ENCODE data around the gene PLXNA4. TPM values are rescaled to one million over a fixed set of nuclear protein-coding genes. Genes with fewer than 3 reads are reported as not detected.

PLXNA4 gene
- total RNA-seq, 1 experiment from 2014 or later = not detected

DNA sequence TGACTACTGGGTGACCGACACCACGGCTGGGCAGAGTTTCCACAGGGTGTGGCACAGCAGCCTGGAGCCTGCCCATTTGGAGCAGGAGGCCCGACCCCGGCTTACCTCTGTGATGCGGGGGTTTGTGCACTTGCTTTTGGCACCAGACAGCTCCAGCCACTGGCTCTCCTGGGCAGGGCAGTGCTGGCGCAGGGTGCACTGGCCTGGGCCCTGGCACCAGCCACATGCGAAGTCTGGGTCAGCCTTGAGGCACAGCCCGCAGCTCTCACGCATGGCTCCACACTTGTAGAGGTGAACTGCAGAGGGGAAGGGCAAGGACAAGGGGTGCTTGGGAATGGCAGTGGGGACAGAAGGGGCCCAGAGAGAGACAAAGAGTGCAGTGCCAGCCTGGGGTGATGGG, 373.7 kb downstream of the PLXNA4 start (continued):
- TF ChIP-seq, protein P1, sequence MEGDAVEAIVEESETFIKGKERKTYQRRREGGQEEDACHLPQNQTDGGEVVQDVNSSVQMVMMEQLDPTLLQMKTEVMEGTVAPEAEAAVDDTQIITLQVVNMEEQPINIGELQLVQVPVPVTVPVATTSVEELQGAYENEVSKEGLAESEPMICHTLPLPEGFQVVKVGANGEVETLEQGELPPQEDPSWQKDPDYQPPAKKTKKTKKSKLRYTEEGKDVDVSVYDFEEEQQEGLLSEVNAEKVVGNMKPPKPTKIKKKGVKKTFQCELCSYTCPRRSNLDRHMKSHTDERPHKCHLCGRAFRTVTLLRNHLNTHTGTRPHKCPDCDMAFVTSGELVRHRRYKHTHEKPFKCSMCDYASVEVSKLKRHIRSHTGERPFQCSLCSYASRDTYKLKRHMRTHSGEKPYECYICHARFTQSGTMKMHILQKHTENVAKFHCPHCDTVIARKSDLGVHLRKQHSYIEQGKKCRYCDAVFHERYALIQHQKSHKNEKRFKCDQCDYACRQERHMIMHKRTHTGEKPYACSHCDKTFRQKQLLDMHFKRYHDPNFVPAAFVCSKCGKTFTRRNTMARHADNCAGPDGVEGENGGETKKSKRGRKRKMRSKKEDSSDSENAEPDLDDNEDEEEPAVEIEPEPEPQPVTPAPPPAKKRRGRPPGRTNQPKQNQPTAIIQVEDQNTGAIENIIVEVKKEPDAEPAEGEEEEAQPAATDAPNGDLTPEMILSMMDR (IDR thresholded peaks at IDR 0.05 in 2 of 3, conservative IDR thresholded peaks at IDR 0.05 in 1 of 3; ENCODE audit: borderline replicate concordance in 1 of 3, insufficient read depth in 1 of 3, low read depth in 2 of 3, low read length in 2 of 3) = no peak
- TF ChIP-seq SRF (IDR thresholded peaks at IDR 0.05; ENCODE audit: low read depth) (no peak), YY1 (IDR thresholded peaks at IDR 0.05; ENCODE audit: extremely low read depth, insufficient replicate concordance, low read depth, low read length) (no peak)

DNA sequence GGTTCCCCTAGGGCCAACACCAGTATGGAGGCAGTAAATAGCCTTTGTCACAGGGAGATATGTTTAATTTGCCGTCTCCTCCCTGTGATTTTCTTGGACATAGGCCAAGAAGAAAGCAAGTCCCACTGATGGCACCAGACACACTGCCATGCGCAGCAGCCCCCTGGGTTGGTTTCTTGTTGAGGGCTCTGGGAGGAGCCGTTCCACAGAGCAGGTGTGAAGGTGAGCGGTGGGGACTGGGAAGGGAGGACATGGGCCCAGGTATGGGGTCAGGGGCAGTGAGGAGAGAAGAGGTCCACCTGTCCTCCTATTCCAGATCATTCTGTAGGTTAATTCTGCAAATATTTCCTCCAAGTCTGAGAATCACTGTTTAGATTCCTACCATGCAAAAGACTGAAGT, 376.1 kb downstream of the PLXNA4 start:
- no peaks in the 10 kb centered on the region for H3K9me3 ChIP-seq (ENCODE audit: control insufficient read depth in 1 of 2, insufficient read depth in 1 of 2, low read depth in 1 of 2, low read length in 2 of 2)
- ChIA-PET POLR2A (no interaction called here), RAD21 (ENCODE audit: low non-redundant PET in 1 of 2, low total read pairs in 2 of 2, uncharacterized antibody in 2 of 2, unreplicated experiment in 2 of 2) (no interaction called here), CTCF (no interaction called here)
- no peaks in the 10 kb centered on the region for H3K79me2 ChIP-seq (ENCODE audit: insufficient read depth, low read length)
- intact Hi-C loops (cut with micrococcal nuclease) = no loop called here
- no peak overlapping the region for H2AFZ ChIP-seq (ENCODE audit: low read depth, low read length, poor library complexity, severe bottlenecking)
- BruUV-seq (replicated peaks) = no TSS peak
- no peak overlapping the region for H3K4me2 ChIP-seq (ENCODE audit: low read length)
- ATAC-seq = no peak
- no peak overlapping the region for H3K9ac ChIP-seq (ENCODE audit: low read length)
- no peaks in the 10 kb centered on the region for H3K36me3 ChIP-seq (ENCODE audit: control insufficient read depth in 1 of 2, insufficient read depth in 2 of 2, low read length in 2 of 2)
- no peaks in the 10 kb centered on the region for H4K20me1 ChIP-seq (ENCODE audit: insufficient read depth)
- peaks cover 10% of the 10 kb centered on the region for H3K27me3 ChIP-seq (ENCODE audit: insufficient read depth, low read length)
- H3K27ac ChIP-seq (ENCODE audit: low read depth, low read length) = no peak overlapping the region
- no peaks in the 10 kb centered on the region for H3K9me2 ChIP-seq (ENCODE audit: insufficient read depth)
- no peak for DNase-seq (ENCODE audit: low read depth, low spot score)
- H3K4me1 ChIP-seq (ENCODE audit: control insufficient read depth in 1 of 2, insufficient read depth in 2 of 2, low read length in 2 of 2) = no peaks in the 10 kb centered on the region
- H3K4me3 ChIP-seq (replicated peaks in 1 of 2; ENCODE audit: low read depth in 1 of 2, low read length in 2 of 2) = no peak overlapping the region
- no peak for TF ChIP-seq SRF (IDR thresholded peaks at IDR 0.05; ENCODE audit: low read depth)
- TF ChIP-seq, protein P2, sequence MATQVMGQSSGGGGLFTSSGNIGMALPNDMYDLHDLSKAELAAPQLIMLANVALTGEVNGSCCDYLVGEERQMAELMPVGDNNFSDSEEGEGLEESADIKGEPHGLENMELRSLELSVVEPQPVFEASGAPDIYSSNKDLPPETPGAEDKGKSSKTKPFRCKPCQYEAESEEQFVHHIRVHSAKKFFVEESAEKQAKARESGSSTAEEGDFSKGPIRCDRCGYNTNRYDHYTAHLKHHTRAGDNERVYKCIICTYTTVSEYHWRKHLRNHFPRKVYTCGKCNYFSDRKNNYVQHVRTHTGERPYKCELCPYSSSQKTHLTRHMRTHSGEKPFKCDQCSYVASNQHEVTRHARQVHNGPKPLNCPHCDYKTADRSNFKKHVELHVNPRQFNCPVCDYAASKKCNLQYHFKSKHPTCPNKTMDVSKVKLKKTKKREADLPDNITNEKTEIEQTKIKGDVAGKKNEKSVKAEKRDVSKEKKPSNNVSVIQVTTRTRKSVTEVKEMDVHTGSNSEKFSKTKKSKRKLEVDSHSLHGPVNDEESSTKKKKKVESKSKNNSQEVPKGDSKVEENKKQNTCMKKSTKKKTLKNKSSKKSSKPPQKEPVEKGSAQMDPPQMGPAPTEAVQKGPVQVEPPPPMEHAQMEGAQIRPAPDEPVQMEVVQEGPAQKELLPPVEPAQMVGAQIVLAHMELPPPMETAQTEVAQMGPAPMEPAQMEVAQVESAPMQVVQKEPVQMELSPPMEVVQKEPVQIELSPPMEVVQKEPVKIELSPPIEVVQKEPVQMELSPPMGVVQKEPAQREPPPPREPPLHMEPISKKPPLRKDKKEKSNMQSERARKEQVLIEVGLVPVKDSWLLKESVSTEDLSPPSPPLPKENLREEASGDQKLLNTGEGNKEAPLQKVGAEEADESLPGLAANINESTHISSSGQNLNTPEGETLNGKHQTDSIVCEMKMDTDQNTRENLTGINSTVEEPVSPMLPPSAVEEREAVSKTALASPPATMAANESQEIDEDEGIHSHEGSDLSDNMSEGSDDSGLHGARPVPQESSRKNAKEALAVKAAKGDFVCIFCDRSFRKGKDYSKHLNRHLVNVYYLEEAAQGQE (IDR thresholded peaks at IDR 0.05; ENCODE audit: low read depth) = no peak
- TF ChIP-seq SIN3A (IDR thresholded peaks at IDR 0.05; ENCODE audit: low read depth) = no peak
- TF ChIP-seq YY1 (IDR thresholded peaks at IDR 0.05; ENCODE audit: extremely low read depth, insufficient replicate concordance, low read depth, low read length) = no peak
- TF ChIP-seq, protein P3, sequence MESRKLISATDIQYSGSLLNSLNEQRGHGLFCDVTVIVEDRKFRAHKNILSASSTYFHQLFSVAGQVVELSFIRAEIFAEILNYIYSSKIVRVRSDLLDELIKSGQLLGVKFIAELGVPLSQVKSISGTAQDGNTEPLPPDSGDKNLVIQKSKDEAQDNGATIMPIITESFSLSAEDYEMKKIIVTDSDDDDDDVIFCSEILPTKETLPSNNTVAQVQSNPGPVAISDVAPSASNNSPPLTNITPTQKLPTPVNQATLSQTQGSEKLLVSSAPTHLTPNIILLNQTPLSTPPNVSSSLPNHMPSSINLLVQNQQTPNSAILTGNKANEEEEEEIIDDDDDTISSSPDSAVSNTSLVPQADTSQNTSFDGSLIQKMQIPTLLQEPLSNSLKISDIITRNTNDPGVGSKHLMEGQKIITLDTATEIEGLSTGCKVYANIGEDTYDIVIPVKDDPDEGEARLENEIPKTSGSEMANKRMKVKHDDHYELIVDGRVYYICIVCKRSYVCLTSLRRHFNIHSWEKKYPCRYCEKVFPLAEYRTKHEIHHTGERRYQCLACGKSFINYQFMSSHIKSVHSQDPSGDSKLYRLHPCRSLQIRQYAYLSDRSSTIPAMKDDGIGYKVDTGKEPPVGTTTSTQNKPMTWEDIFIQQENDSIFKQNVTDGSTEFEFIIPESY (IDR thresholded peaks at IDR 0.05; ENCODE audit: extremely low read depth, insufficient replicate concordance, low read length) = no peak
- TF ChIP-seq ZFX (IDR thresholded peaks at IDR 0.05) = no peak
- TF ChIP-seq, protein P1 (IDR thresholded peaks at IDR 0.05 in 2 of 3, conservative IDR thresholded peaks at IDR 0.05 in 1 of 3; ENCODE audit: borderline replicate concordance in 1 of 3, insufficient read depth in 1 of 3, low read depth in 2 of 3, low read length in 2 of 3) = no peak
- no peak for TF ChIP-seq POLR2AphosphoS5 (IDR thresholded peaks at IDR 0.05; ENCODE audit: low read depth, low read length)
- TF ChIP-seq FOSL1 (IDR thresholded peaks at IDR 0.05; ENCODE audit: low read depth) = no peak
- TF ChIP-seq RAD21 (IDR thresholded peaks at IDR 0.05; ENCODE audit: low read depth) = no peak
- no peak for TF ChIP-seq EGR1 (IDR thresholded peaks at IDR 0.05; ENCODE audit: low read depth)
